B cell (primary cell): ENCODE results near the gene UFSP2. TPM values are rescaled to one million over a fixed set of nuclear protein-coding genes. Genes with fewer than 3 reads are reported as not detected.

Experiments used
- ATAC-seq: fragments of 200-7000 bp; cut with Tn5 transposase; one replicate; pipeline ENCODE4 v1.10.0; 2021; ENCODE audit warnings: low read depth, mild to moderate bottlenecking, moderate number of reproducible peaks, moderate library complexity
- CTCF ChIA-PET: fragments of 350-600 bp; sonication (Branson Sonifier 250); formaldehyde crosslinking; loops from one replicate; lab custom pipeline; 2021; ENCODE audit warnings: antibody characterized with exemption, inconsistent platforms; lab: Charles Lee
- POLR2A ChIA-PET: fragments of 350-600 bp; sonication (Branson Sonifier 250); formaldehyde crosslinking; loops from one replicate; lab custom pipeline; 2021; ENCODE audit warnings: antibody characterized with exemption; lab: Charles Lee
- DNase-seq: peaks from one replicate; pipeline ENCODE4 v3.0.0; 2013
- H2AFZ ChIP-seq: 2 replicates; pipeline ENCODE4 v1.6.1; 2012; ENCODE audit warnings: mild to moderate bottlenecking, low read depth, low read length; ENCODE audit not compliant: insufficient read depth, poor library complexity, severe bottlenecking
- H3K27ac ChIP-seq, 2 donors: 1 replicate in 1 of 2; 2 replicates in 1 of 2; pipeline ENCODE4 v1.5.1; 2012 to 2013; ENCODE audit warnings: low read length in 2 of 2, mild to moderate bottlenecking in 2 of 2, moderate library complexity in 1 of 2
- H3K27me3 ChIP-seq, 4 experiments: fragments of 200-600 bp in 1 of 4; sonication (generic) in 1 of 4; replicated peaks in 1 of 4; 1 replicate in 2 of 4; 2 replicates in 2 of 4; pipeline versions ENCODE4 v1.6.1 to v1.7.0; 2013 to 2016; ENCODE audit warnings: low read length in 3 of 4, mild to moderate bottlenecking in 2 of 4, mixed read lengths in 1 of 4, moderate library complexity in 1 of 4; ENCODE audit not compliant: insufficient read depth in 4 of 4, control insufficient read depth in 3 of 4; ENCODE audit errors: control extremely low read depth in 1 of 4
- H3K36me3 ChIP-seq, 2 experiments: replicated peaks in 1 of 2; 1 replicate in 1 of 2; 2 replicates in 1 of 2; pipeline versions ENCODE4 v1.6.1 to v1.7.1; 2013; ENCODE audit warnings: low read length in 1 of 2; ENCODE audit not compliant: insufficient read depth in 2 of 2, control insufficient read depth in 1 of 2; ENCODE audit errors: control extremely low read depth in 1 of 2, extremely low read depth in 1 of 2
- H3K4me1 ChIP-seq, 2 donors: fragments of 200-600 bp in 1 of 2; sonication (generic) in 1 of 2; 1 replicate in 1 of 2; 2 replicates in 1 of 2; pipeline versions ENCODE4 v1.5.1 to v1.6.1; 2013 to 2017; ENCODE audit warnings: low read length in 2 of 2; ENCODE audit not compliant: control insufficient read depth in 2 of 2, insufficient read depth in 2 of 2
- H3K4me2 ChIP-seq: replicated peaks from 2 replicates; pipeline ENCODE3; 2012; ENCODE audit warnings: mild to moderate bottlenecking, low read depth, low read length; ENCODE audit not compliant: poor library complexity, severe bottlenecking
- H3K4me3 ChIP-seq, 5 experiments: fragments of 200-600 bp in 1 of 5; sonication (generic) in 1 of 5; 1 replicate in 3 of 5; 2 replicates in 2 of 5; pipeline versions ENCODE4 v1.5.1 to v1.7.0; 2011 to 2016; ENCODE audit warnings: low read length in 4 of 5, mild to moderate bottlenecking in 4 of 5, low read depth in 2 of 5, control low read depth in 1 of 5, moderate library complexity in 1 of 5; ENCODE audit not compliant: insufficient read depth in 1 of 5; ENCODE audit errors: control extremely low read depth in 1 of 5, extremely low read depth in 1 of 5
- H3K79me2 ChIP-seq: fragments of 200-600 bp; sonication (generic); one replicate; pipeline ENCODE4 v1.6.0; 2016; ENCODE audit warnings: low read length; ENCODE audit not compliant: control insufficient read depth, insufficient read depth
- H3K9ac ChIP-seq: fragments of 200-600 bp; sonication (generic); 2 replicates; pipeline ENCODE4 v1.6.1; 2017; ENCODE audit warnings: mild to moderate bottlenecking, low read length, moderate library complexity
- H3K9me3 ChIP-seq, 3 donors: one replicate each; pipeline versions ENCODE4 v1.6.1 to v1.7.1; 2013; ENCODE audit warnings: low read length in 2 of 3; ENCODE audit not compliant: control insufficient read depth in 2 of 3, insufficient read depth in 1 of 3; ENCODE audit errors: control extremely low read depth in 1 of 3
- H4K20me1 ChIP-seq: 2 replicates; pipeline ENCODE4 v1.6.0; 2012; ENCODE audit warnings: mild to moderate bottlenecking, low read length; ENCODE audit not compliant: insufficient read depth, control insufficient read depth, poor library complexity, severe bottlenecking
- H3K27ac Mint-ChIP-seq: one replicate; pipeline ENCODE4 v1.8.0; 2021; ENCODE audit warnings: mixed read lengths
- H3K27me3 Mint-ChIP-seq: one replicate; pipeline ENCODE4 v1.8.0; 2021; ENCODE audit warnings: mixed read lengths
- H3K4me1 Mint-ChIP-seq: one replicate; pipeline ENCODE4 v1.8.0; 2021; ENCODE audit warnings: mixed read lengths
- H3K4me3 Mint-ChIP-seq: one replicate; pipeline ENCODE4 v1.8.0; 2021; ENCODE audit warnings: mixed read lengths
- H3K9me3 Mint-ChIP-seq: one replicate; pipeline ENCODE4 v1.8.0; 2022; ENCODE audit warnings: mixed read lengths; ENCODE audit not compliant: insufficient read depth
- EZH2 ChIP-seq: IDR thresholded peaks from 2 replicates; pipeline ENCODE4 v1.6.1; 2012; ENCODE audit warnings: borderline replicate concordance, low read depth, mild to moderate bottlenecking, moderate library complexity, low read length; ENCODE audit not compliant: insufficient read depth, poor library complexity, severe bottlenecking
- WGBS: methylation state at CpG from one replicate; pipeline ENCODE4 v1.1.5; 2013; ENCODE audit warnings: missing lambda C conversion rate; ENCODE audit not compliant: insufficient coverage; 5-methylcytosine and 5-hydroxymethylcytosine counted together
- intact Hi-C: fragments of 100-400 bp; cut with micrococcal nuclease; formaldehyde crosslinking; loops from one replicate; pipeline ENCODE4 v1.10.0; 2022
- polyA plus RNA-seq: library from polyadenylated mRNA; depleted of rRNA; stranded (reverse); fragments of >200 nt; gene quantifications from 2 replicates; pipeline ENCODE4 v1.2.3, GENCODE V29; 2012
- total RNA-seq, 2 donors: library from RNA; stranded (reverse); fragments of 120-200 nt in 1 of 2; gene quantifications; 1 replicate in 1 of 2; 2 replicates in 1 of 2; pipeline versions ENCODE4 v1.2.3 to v1.2.4, GENCODE V29; 2013 to 2022
- TF ChIP-seq, protein P1 (sequence below): fragments of 200-600 bp; IDR thresholded peaks from one replicate; pipeline ENCODE4 v1.8.0; 2022; ENCODE audit warnings: antibody characterized with exemption, mild to moderate bottlenecking

Gene UFSP2
- total and polyA plus RNA-seq, 2 donors (not counting 1 experiment from before 2014, with no cell fraction given) = 9.5 to 20.6 TPM

DNA sequence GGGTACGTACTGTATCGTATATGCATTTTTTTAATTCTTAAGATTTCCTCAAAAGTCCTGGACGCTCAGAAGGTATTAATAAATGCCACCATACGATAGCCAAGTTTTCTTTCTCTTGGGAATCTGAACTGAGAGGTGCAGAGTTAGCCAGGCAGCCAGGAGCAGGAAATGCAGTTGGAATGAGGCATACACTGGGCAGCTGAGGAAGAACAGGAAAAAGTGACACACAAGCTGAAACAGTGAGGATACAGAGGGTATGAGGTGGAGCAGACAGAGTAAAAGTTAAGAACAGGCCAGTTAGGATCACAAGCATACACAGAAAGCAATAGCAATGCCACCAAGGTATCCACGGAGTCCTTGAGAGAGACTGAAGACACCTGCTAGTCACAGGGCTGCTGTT, 13.4 kb downstream of the UFSP2 start:
- no peaks in the 10 kb centered on the region for H3K27me3 Mint-ChIP-seq
- ATAC-seq = no peak

GRCh38 chr4:185411849-185412248, 13.9 kb downstream of the UFSP2 start:
- H3K4me1 ChIP-seq = no peaks in the 10 kb centered on the region
- peaks cover 3% of the 10 kb centered on the region for H3K79me2 ChIP-seq
- no peaks in the 10 kb centered on the region for H3K27me3 ChIP-seq
- peaks cover 0 to 29% of the 10 kb centered on the region in 2 experiments for H3K36me3 ChIP-seq
- no peak overlapping the region for H2AFZ ChIP-seq
- no peak overlapping the region for H3K9ac ChIP-seq
- TF ChIP-seq, protein P1, sequence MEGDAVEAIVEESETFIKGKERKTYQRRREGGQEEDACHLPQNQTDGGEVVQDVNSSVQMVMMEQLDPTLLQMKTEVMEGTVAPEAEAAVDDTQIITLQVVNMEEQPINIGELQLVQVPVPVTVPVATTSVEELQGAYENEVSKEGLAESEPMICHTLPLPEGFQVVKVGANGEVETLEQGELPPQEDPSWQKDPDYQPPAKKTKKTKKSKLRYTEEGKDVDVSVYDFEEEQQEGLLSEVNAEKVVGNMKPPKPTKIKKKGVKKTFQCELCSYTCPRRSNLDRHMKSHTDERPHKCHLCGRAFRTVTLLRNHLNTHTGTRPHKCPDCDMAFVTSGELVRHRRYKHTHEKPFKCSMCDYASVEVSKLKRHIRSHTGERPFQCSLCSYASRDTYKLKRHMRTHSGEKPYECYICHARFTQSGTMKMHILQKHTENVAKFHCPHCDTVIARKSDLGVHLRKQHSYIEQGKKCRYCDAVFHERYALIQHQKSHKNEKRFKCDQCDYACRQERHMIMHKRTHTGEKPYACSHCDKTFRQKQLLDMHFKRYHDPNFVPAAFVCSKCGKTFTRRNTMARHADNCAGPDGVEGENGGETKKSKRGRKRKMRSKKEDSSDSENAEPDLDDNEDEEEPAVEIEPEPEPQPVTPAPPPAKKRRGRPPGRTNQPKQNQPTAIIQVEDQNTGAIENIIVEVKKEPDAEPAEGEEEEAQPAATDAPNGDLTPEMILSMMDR = no peak
- no peak for TF ChIP-seq EZH2
- no peak overlapping the region for H3K4me2 ChIP-seq
- H3K9me3 Mint-ChIP-seq = no peaks in the 10 kb centered on the region
- intact Hi-C loops = no loop called here
- H3K27ac ChIP-seq = no peak overlapping the region
- no peaks in the 10 kb centered on the region for H3K27me3 Mint-ChIP-seq
- DNase-seq = no peak
- no peaks in the 10 kb centered on the region for H4K20me1 ChIP-seq
- no peak overlapping the region for H3K4me3 ChIP-seq
- H3K27ac Mint-ChIP-seq = no peak overlapping the region
- ChIA-PET CTCF (no interaction called here), POLR2A (no interaction called here)
- ATAC-seq = no peak
- H3K4me1 Mint-ChIP-seq = no peaks in the 10 kb centered on the region
- H3K4me3 Mint-ChIP-seq = no peak overlapping the region
- H3K9me3 ChIP-seq = no peaks in the 10 kb centered on the region
- WGBS = no CpG with 5 or more reads among the region's 5 CpGs

More for the DNA sequence above, 13.4 kb downstream of the UFSP2 start:
- Histone ChIP-seq H2AFZ (no peak overlapping the region), H3K4me3 (no peak overlapping the region), H3K4me2 (no peak overlapping the region), H3K36me3 (peaks cover 1 to 32% of the 10 kb centered on the region in 2 experiments), H3K9me3 (no peaks in the 10 kb centered on the region), H3K27me3 (no peaks in the 10 kb centered on the region), H3K4me1 (no peaks in the 10 kb centered on the region), H3K9ac (no peak overlapping the region), H3K27ac (no peak overlapping the region), H3K79me2 (peaks cover 3% of the 10 kb centered on the region), H4K20me1 (no peaks in the 10 kb centered on the region)
- Mint-ChIP-seq H3K9me3 (no peaks in the 10 kb centered on the region), H3K4me1 (no peaks in the 10 kb centered on the region), H3K27ac (no peak overlapping the region), H3K4me3 (no peak overlapping the region)
- 100% methylated on average over 2 of the region's 5 CpGs for WGBS
- intact Hi-C loops = no loop called here
- DNase-seq = no peak
- ChIA-PET CTCF (no interaction called here), POLR2A (no interaction called here)
- TF ChIP-seq, protein P1 = no peak
- no peak for TF ChIP-seq EZH2
